SJSA1 (cell line): ENCODE measurements around the gene PHAX. TPM values are rescaled to one million over a fixed set of nuclear protein-coding genes. Genes with fewer than 3 reads are reported as not detected.
"Not testable (repeated sequence)": the region's sequence is repeated elsewhere in the genome, so short reads cannot be mapped to it uniquely, and the experiment has no call there.

Experiments
- DNase-seq, 2 experiments: peaks; one replicate each; pipeline ENCODE4 v3.0.0-alpha.2; 2015 to 2020; ENCODE audit warnings: low spot score in 2 of 2, low read depth in 1 of 2
- H3K27ac ChIP-seq: fragments of 250-450 bp; sonication (Bioruptor Pico); 2 replicates; pipeline ENCODE4 v1.5.1; 2020; ENCODE audit warnings: mild to moderate bottlenecking, moderate library complexity
- H3K27me3 ChIP-seq: fragments of 250-450 bp; sonication (Bioruptor Pico); replicated peaks from 2 replicates; pipeline ENCODE4 v1.5.1; 2020; ENCODE audit warnings: mild to moderate bottlenecking, moderate library complexity
- H3K36me3 ChIP-seq: fragments of 250-450 bp; sonication (Bioruptor Pico); 2 replicates; pipeline ENCODE4 v1.5.1; 2020; ENCODE audit warnings: mild to moderate bottlenecking
- H3K4me1 ChIP-seq: fragments of 250-450 bp; sonication (Bioruptor Pico); replicated peaks from 2 replicates; pipeline ENCODE4 v1.6.1; 2021; ENCODE audit warnings: mild to moderate bottlenecking
- H3K4me3 ChIP-seq: fragments of 250-450 bp; sonication (Bioruptor Pico); 2 replicates; pipeline ENCODE4 v1.5.1; 2020; ENCODE audit warnings: mild to moderate bottlenecking
- H3K9me3 ChIP-seq: fragments of 250-450 bp; sonication (Bioruptor Pico); replicated peaks from 2 replicates; pipeline ENCODE4 v1.5.1; 2020; ENCODE audit warnings: mild to moderate bottlenecking
- total RNA-seq: library from RNA; depleted of rRNA; stranded (reverse); fragments of >200 nt; shearing (Covaris generic); gene quantifications from 2 replicates; pipeline ENCODE4 v1.2.3, GENCODE V29; 2014

The PHAX gene
- total RNA-seq, 1 experiment from 2014 or later = 147 TPM

DNA sequence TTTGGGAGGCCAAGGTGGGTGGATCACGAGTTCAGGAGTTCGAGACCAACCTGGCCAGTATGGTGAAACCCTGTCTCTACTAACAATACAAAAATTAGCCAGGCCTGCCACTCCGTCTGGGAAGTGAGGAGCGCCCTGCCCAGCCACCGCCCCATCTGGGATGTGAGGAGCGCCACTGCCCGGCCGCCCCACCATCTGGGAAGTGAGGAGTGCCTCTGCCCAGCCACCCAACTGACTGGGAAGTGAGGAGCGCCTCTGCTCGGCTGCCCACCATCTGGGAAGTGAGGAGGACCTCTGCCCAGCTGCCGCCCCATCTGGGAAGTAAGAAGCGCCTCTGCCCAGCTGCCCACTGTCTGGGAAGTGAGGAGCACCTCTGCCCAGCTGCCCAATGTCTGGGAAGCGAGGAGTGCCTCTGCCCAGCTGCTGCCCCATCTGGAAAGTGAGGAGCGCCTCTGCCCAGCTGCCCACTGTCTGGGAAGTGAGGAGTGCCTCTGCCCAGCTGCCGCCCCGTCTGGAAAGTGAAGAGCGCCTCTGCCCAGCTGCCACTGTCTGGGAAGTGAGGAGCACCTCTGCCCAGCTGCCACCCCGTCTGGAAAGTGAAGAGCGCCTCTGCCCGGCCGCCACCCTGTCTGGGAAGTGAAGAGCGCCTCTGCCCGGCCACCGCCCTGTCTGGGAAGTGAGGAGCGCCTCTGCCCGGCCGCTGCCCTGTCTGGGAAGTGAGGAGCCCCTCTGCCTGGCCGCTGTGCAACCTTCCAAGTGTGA is 11.0 kb upstream of the PHAX start:
- Histone ChIP-seq H3K4me1 (peaks cover 13% of the 10 kb centered on the region), H3K27me3 (no peaks in the 10 kb centered on the region), H3K36me3 (peaks cover 74% of the 10 kb centered on the region), H3K9me3 (no peaks in the 10 kb centered on the region), H3K27ac (no peak overlapping the region), H3K4me3 (no peak overlapping the region)
- no peak for DNase-seq

DNA sequence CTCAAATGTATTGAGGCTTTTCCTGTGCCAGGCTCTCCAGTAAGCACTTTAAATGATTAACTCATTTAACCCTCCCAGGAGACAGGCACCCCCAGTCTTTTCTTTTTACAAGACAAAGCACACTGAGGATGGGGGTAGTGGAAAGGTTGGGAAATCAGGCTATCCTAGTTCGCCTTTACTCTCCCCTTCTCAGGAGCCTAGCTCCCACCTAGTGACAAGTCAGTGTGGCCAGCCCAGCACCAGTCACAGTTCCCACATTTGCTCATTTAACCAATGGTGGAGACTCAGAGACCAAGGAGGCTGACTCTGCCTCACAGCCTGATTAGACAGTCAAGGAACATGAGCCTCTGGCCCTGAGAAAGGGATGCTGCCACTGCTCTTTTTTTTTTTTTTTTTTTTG is 9.2 kb upstream of the PHAX start:
- no peaks in the 10 kb centered on the region for H3K9me3 ChIP-seq
- no peak overlapping the region for H3K4me3 ChIP-seq
- no peak for DNase-seq

DNA sequence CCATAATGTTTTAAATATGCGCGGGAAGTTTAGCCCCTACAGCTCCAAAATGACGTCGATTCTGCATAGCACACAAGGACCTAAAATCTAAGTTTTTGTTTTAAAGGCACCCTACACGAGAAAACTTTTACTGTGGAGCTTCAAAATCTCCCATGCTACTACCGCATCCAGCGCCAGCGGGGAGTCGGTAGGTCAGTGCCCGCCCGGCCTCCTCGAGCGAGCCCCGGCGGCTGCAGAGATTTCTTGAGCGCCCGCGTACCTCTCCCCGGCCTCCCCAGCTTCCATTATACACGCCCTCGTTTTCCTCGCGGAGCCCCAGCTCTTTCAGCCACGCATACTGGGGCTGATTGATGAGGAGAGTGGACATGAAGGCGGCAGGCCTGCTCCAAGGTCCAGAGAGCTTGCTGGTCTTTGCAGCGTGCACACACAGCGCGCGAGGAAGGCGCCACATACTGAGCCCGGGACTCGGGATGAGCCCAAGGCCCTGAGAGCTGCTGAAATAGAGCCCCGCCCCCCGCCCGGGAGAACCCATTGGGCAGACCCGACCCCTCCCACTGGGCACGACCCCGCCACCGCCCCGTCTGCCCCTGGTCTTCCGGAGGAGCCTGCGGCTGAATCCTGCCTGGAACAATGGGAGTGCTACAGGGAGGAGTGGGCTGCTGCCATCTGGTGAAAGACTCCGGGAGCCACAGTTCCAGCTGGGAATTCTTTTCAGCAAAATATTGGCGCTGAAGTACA is 5.8 kb upstream of the PHAX start, which contains the start of gene ALDH7A1:
ALDH7A1 (minus strand) TSS at position 472 of the 738 bp plus-strand sequence; CDS start at position 451, 21 bp downstream.
- peaks cover 22% of the 10 kb centered on the region for H3K4me1 ChIP-seq
- H3K9me3 ChIP-seq = no peaks in the 10 kb centered on the region
- H3K27me3 ChIP-seq = no peaks in the 10 kb centered on the region
- DNase-seq = peak; percentile 95 to 99
- H3K4me3 ChIP-seq = peak within 1 kb of the TSS; percentile 56
- H3K36me3 ChIP-seq = peaks cover 31% of the 10 kb centered on the region
- peak within 1 kb of the TSS; percentile 76 for H3K27ac ChIP-seq

More for the DNA sequence above, 9.2 kb upstream of the PHAX start:
- Histone ChIP-seq H3K4me1 (peaks cover 15% of the 10 kb centered on the region), H3K36me3 (peaks cover 58% of the 10 kb centered on the region), H3K27ac (no peak overlapping the region), H3K27me3 (no peaks in the 10 kb centered on the region)

DNA sequence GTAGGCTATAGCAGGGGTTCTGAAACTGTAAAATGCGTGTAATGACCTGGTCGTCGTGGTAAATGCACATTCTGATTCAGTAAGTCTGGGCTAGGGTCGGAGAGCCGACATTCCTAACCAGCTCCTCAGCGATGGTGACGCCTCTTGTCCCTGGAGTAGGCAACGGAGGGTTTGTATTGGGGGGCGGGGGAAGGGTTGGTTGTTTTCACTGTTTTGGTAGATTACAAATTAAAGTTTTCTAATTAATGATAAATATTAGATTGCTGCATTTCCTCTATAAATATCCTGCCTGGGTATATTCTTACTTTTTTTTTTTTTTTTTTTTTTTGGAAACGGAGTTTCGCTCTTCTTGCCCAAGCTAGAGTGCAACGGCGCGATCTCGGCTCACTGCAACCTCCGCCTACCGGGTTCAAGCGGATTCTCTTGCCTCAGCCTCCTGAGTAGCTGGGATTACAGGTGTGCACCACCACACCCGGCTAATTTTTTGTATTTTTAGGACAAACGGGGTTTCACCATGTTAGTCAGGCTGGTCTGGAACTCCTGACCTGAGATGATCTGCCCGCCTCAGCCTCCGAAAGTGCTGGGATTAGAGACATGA is 5.2 kb upstream of the PHAX start:
- Histone ChIP-seq H3K4me1 (peaks cover 26% of the 10 kb centered on the region), H3K36me3 (peaks cover 29% of the 10 kb centered on the region), H3K27ac (peak overlapping the region; percentile 76), H3K4me3 (peak overlapping the region; percentile 56), H3K27me3 (no peaks in the 10 kb centered on the region), H3K9me3 (no peaks in the 10 kb centered on the region; the same call in 1 of the 2 replicates)
- peak in 1 of 2 experiments; percentile 16 for DNase-seq

DNA sequence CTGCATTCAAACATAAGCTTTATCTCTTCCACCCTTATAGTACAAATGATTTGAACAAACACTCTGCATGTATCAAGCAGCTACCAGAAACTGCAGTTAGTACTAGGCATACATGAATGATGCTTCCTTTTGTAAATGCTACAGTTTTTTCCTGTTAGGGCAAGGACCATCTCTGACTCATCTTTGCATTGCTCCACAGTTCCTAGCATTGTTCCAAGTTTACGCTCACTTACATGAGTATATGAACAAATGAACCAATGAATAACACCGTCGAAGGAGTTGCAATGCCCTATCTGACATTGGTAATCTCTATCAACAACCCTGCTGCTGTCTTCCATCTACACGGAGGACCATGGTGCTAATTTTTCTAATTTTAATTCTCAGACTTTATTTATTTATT is 3.6 kb upstream of the PHAX start:
- no peak overlapping the region for H3K4me3 ChIP-seq
- DNase-seq = peak; percentile 18 to 25
- H3K27me3 ChIP-seq = no peaks in the 10 kb centered on the region
- peaks cover 34% of the 10 kb centered on the region for H3K4me1 ChIP-seq
- H3K36me3 ChIP-seq = peaks cover 32% of the 10 kb centered on the region
- H3K9me3 ChIP-seq = no peaks in the 10 kb centered on the region; the same call in 1 of the 2 replicates
- H3K27ac ChIP-seq = no peak overlapping the region

DNA sequence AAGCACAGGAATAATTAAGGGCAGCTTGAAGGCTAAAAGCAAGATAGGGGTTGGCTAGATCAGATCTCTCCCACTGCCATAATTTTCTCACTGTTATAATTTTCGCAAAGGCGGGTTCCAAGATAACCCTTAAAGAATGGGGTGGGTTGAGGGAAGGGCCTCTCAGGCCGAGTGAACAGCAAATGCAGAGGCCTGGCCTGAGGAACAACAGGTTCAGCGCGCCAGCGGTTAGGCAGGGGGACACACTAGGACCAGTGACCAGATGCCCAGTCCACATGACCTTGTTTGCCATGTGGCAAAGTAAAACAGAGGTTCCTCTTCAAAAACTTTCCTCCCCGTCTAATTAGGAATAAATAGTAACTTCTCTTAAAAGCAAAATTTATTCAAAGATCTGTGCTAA is 1.2 kb upstream of the PHAX start:
- H3K4me1 ChIP-seq = peaks cover 23% of the 10 kb centered on the region
- H3K27ac ChIP-seq = no peak overlapping the region
- no peaks in the 10 kb centered on the region; the same call in 1 of the 2 replicates for H3K9me3 ChIP-seq
- no peaks in the 10 kb centered on the region for H3K27me3 ChIP-seq
- DNase-seq = no peak
- peaks cover 34% of the 10 kb centered on the region for H3K36me3 ChIP-seq
- H3K4me3 ChIP-seq = no peak overlapping the region

DNA sequence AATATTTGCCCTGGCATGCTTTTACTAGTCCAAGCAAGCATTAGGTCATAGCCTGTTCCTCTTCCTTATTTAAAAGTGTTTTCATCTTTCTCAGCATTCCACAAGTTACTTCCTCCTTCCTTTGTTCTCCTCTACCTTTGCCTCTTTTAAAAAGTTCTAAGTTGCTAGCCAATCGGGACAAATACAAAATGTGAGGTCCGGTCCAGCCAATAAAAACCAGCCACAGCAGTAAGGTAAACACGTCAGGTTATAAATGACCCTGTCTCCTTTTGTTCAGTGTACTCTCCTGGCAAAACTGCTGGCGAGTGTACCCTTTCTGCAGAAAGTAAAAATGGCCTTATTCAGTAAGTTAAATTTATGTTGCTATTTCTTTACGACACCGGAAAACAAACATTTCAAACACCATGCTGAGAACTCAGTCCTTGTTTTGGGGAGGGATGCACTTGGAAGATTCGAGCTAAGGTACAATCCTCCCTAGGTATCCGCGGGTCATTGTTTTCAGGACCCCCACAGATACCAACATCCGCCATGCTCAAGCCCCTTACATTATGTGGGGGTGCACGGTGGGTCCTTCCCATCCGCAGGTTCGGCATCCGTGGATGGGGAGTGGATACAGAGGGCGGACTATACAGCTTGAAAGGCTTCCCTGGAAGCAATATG is 646 bp upstream of the PHAX start:
- not testable (repeated sequence) for DNase-seq, H3K27me3 ChIP-seq, H3K9me3 ChIP-seq
- peaks cover 23% of the 10 kb centered on the region for H3K4me1 ChIP-seq
- peaks cover 37% of the 10 kb centered on the region for H3K36me3 ChIP-seq
- peak overlapping the region; percentile 68; the same call in 1 of the 2 replicates for H3K27ac ChIP-seq
- peak overlapping the region; percentile 95; the same call in 1 of the 2 replicates for H3K4me3 ChIP-seq

DNA sequence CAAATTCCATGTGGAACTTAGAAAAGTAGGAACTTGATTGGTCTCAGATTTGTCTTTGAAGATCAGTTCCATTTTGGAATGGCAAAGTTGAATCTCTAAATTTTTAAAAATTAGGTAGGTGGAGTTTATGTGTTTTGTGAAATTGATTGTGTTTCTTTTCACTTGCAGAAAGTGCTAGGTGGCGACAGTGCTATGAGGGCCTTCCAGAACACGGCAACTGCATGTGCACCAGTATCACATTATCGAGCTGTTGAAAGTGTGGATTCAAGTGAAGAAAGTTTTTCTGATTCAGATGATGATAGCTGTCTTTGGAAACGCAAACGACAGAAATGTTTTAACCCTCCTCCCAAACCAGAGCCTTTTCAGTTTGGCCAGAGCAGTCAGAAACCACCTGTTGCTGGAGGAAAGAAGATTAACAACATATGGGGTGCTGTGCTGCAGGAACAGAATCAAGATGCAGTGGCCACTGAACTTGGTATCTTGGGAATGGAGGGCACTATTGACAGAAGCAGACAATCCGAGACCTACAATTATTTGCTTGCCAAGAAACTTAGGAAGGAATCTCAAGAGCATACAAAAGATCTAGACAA is 2.8 kb downstream of the PHAX start:
- H3K4me3 ChIP-seq = no peak overlapping the region

DNA sequence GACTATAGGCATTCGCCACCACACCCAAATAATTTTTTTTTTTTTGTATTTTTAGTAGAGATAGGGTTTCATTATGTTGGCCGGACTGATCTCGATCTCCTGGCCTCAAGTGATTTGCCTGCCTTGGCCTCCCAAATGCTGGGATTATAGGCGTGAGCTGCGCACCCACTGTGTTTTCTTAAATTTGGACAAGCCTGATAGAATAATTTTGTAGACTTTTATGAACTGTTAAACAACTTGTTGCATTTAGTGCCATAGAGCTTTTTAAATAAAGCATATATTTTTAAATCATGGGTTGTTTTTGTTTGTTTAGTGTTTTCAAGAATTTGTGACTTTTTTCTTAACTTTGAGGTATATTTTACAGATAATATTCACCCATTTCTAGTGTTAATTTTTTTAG is 4.8 kb downstream of the PHAX start:
- Histone ChIP-seq H3K9me3 (no peaks in the 10 kb centered on the region), H3K27me3 (no peaks in the 10 kb centered on the region), H3K36me3 (peaks cover 89% of the 10 kb centered on the region), H3K27ac (no peak overlapping the region), H3K4me1 (peaks cover 10% of the 10 kb centered on the region), H3K4me3 (no peak overlapping the region)
- DNase-seq = no peak

More for the DNA sequence above, 2.8 kb downstream of the PHAX start:
- H3K9me3 ChIP-seq = no peaks in the 10 kb centered on the region; the same call in 1 of the 2 replicates
- no peaks in the 10 kb centered on the region for H3K27me3 ChIP-seq
- no peak for DNase-seq
- no peak overlapping the region for H3K27ac ChIP-seq
- peaks cover 69% of the 10 kb centered on the region for H3K36me3 ChIP-seq
- H3K4me1 ChIP-seq = peaks cover 14% of the 10 kb centered on the region

DNA sequence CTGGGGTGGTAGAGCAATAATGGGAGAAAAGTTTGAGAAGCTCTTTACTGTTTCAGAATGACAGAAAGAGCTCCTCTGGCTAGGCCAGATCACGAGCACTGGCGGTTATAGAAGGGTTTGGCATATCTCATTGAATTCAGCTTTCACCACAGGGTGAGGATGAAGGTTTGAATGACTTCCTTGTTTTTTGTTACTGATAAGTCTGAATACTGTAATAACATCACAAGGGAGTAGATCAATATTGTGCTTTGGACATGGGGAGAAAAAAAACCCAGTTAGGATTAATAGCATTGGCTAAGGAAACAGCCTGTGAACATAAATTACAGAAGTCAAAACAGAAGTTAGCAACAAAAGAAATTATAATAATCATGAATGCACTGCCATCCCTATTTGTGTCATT is 9.4 kb downstream of the PHAX start:
- no peaks in the 10 kb centered on the region for H3K9me3 ChIP-seq
- no peak overlapping the region for H3K4me3 ChIP-seq
- peaks cover 87% of the 10 kb centered on the region for H3K36me3 ChIP-seq
- no peak overlapping the region for H3K27ac ChIP-seq
- H3K27me3 ChIP-seq = no peaks in the 10 kb centered on the region
- no peaks in the 10 kb centered on the region for H3K4me1 ChIP-seq
- no peak for DNase-seq

DNA sequence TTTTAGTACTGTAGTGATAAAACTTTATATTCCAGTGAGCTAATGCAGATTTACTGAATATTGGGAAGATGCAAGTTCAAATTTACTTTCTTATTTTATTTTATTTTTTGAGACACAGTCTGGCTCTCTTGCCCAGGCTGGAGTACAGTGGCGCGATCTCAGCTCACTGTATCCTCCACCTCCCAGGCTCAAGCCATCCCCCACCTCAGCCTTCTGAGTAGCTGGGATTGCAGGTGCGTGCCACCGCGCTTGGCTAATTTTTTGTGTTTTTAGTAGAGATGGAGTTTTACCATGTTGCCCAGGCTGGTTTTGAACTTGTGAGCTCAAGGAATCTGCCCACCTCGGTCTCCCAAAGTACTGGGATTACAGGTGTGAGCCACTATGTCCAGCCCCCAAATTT is 9.9 kb downstream of the PHAX start:
- Histone ChIP-seq H3K27me3 (no peaks in the 10 kb centered on the region), H3K9me3 (no peaks in the 10 kb centered on the region), H3K27ac (no peak overlapping the region), H3K4me1 (no peaks in the 10 kb centered on the region), H3K4me3 (no peak overlapping the region), H3K36me3 (peaks cover 83% of the 10 kb centered on the region)
- no peak for DNase-seq

DNA sequence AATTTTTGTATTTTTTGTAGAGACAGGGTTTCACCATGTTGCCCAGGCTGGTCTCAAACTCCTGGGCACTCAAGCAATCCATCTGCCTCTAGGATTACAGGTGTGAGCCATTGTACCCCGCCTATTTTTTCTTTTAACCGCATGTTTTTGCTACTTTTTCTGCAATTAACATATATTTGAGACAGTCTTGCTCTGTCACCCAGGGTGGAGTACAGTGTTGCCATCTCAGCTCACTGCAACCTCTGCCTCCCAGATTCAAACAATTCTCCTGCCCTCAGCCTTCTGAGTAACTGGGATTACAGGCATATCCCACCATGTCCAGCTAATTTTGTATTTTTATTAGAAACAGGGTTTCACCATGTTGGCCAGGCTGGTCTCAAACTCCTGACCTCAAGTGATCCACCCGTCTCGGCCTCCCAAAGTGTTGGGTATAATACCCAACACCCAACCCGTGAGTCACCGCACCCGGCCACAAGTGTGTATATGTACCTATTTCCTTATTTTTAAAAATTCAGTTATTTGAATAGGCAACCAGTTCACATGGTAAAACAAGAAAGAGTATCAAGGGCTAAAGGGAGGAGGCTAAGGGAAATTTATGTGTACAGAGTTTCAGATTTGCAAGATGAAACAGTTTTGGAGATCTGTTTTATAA is 13.3 kb downstream of the PHAX start:
- peaks cover 79% of the 10 kb centered on the region for H3K36me3 ChIP-seq
- DNase-seq = no peak
- no peak overlapping the region for H3K27ac ChIP-seq
- no peaks in the 10 kb centered on the region for H3K9me3 ChIP-seq
- H3K4me1 ChIP-seq = 0 out of 2 replicates have a peak, but pooled peaks cover 3% of the 10 kb centered on the region
- no peaks in the 10 kb centered on the region for H3K27me3 ChIP-seq
- H3K4me3 ChIP-seq = no peak overlapping the region

DNA sequence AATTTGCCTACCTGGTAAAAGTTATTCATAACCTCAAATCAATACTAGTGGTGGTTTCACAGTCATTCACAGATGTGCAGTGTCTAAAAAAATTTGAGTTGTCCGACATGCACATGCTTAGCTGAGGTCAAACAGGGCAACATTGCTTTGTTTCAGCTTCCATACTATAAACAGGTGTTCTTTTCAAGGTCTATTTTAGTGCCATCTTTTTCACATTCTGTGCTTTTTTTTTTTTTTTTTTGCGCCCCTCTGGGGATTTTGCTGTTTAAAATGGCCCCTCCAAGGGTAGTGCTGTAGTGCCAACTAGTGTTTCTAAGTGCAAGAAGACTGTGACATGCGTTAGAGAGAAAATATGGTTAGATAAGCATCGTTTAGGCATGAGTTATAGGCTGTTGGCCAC is 14.5 kb downstream of the PHAX start:
- Histone ChIP-seq H3K4me1 (0 out of 2 replicates have a peak, but pooled peaks cover 3% of the 10 kb centered on the region), H3K9me3 (no peaks in the 10 kb centered on the region), H3K4me3 (no peak overlapping the region), H3K36me3 (peaks cover 77% of the 10 kb centered on the region), H3K27ac (no peak overlapping the region), H3K27me3 (no peaks in the 10 kb centered on the region)
- DNase-seq = no peak
